Activated naive CD4-positive, alpha-beta T cell treated with anti-CD3 and anti-CD28 coated beads, Interleukin-2, amount 10 ng/mL, durations not matched to agents 7 days and 5 days (primary cell): ENCODE measurements around the gene TXNDC16.
"Not testable (repeated sequence)": the region's sequence is repeated elsewhere in the genome, so short reads cannot be mapped to it uniquely, and the experiment has no call there.

Experiments
- CTCF ChIA-PET: fragments of 350-600 bp; sonication (Branson Sonifier 250); formaldehyde crosslinking; loops from one replicate; lab custom pipeline; 2021; ENCODE audit warnings: antibody characterized with exemption; lab: Charles Lee
- DNase-seq: peaks from one replicate; pipeline ENCODE4 v3.0.0-alpha.2; 2020
- H3K27ac Mint-ChIP-seq: one replicate; pipeline ENCODE4 v1.8.0; 2021; ENCODE audit warnings: mild to moderate bottlenecking, moderate library complexity, mixed read lengths
- H3K27me3 Mint-ChIP-seq: one replicate; pipeline ENCODE4 v1.8.0; 2021; ENCODE audit warnings: mild to moderate bottlenecking, mixed read lengths
- H3K36me3 Mint-ChIP-seq: one replicate; pipeline ENCODE4 v1.8.0; 2021; ENCODE audit warnings: mixed read lengths
- H3K4me1 Mint-ChIP-seq: one replicate; pipeline ENCODE4 v1.8.0; 2021; ENCODE audit warnings: mixed read lengths
- H3K4me3 Mint-ChIP-seq: one replicate; pipeline ENCODE4 v1.8.0; 2021; ENCODE audit warnings: mild to moderate bottlenecking, moderate library complexity, mixed read lengths
- H3K9me3 Mint-ChIP-seq: one replicate; pipeline ENCODE4 v1.8.0; 2021; ENCODE audit warnings: mixed read lengths

Gene TXNDC16

DNA sequence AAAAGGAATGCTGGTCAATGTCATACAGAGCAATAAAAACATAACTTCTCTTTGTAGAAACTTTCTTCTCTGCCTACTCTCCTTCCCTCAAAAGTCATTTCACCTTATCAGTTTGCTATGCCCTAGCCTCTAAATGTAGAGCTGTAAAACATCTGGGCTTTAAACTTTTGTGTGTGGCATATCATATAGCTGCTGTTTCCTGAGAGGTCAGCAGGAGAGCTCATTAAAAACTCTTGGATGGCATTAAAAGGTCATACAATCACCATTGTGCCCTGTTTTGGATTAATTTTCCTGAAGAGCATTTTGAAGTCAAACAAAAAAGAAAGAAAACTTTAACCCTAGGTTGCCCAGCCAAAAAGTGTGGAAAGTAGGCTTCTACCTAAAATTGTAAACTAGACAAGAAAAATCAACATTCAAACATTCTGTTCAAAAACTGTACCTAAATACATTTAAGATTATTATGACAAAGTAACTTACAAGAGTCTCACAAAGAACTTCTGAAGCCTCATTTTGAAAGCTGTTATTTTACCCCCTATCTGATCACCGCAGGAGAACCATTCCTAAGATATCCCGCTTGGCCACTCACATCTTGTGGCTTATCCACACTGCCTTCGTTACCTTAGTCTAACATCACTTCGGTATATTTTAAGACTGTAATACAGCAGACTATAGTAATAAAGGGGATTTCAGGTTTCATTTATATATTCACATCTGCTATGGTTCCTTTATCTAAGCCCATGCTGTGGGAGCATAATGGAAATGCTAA is 38.1 kb downstream of the TXNDC16 start:
- DNase-seq: no peak
- Mint-ChIP-seq H3K36me3 (peaks cover 4% of the 10 kb centered on the region), H3K27me3 (no peaks in the 10 kb centered on the region), H3K4me3 (no peak overlapping the region), H3K4me1 (no peaks in the 10 kb centered on the region), H3K27ac (no peak overlapping the region), H3K9me3 (no peaks in the 10 kb centered on the region)
- CTCF ChIA-PET: no interaction called here

DNA sequence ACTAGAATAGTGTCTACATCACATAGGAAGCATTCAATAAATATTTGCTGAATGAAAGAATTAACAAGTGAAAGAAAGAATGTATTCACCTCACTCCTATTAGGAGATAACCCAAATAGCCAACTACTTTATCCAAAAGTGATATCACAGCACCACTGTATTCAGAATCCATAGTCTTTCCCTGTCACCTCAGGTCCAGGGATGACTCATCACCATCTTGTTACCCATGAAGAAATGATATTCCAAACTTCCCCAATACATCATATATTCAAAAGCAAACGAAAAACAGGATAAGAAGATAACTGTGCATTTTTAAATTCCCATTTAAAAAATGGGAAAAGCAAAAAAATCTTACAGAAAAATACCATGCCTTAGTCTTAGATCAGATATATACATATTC is 39.1 kb downstream of the TXNDC16 start:
- peaks cover 12% of the 10 kb centered on the region for H3K36me3 Mint-ChIP-seq
- H3K4me3 Mint-ChIP-seq: no peak overlapping the region
- no peak for DNase-seq
- H3K27ac Mint-ChIP-seq: no peak overlapping the region
- H3K9me3 Mint-ChIP-seq: peaks cover under 1% of the 10 kb centered on the region
- H3K4me1 Mint-ChIP-seq: no peaks in the 10 kb centered on the region
- H3K27me3 Mint-ChIP-seq: no peaks in the 10 kb centered on the region
- CTCF ChIA-PET: no interaction called here

DNA sequence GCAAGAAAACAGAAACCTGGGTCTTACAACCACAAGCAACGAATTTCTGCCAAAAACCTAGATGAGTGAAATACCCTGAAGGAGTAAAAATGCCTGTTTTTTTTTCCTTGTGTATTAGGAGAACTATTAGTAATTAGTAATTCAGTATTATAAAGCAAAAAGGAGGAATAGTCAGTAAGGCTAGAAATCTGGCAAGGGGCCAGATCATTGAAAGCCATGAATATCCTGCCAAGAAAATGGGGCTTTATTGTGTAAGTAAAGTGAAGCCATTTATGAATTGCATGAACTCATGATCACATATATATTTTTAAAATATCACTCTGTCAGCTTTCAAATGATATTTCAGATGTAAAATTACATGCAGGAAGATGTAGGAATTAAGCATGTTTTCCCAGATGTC is 57.9 kb downstream of the TXNDC16 start:
- no peak overlapping the region for H3K4me3 Mint-ChIP-seq

DNA sequence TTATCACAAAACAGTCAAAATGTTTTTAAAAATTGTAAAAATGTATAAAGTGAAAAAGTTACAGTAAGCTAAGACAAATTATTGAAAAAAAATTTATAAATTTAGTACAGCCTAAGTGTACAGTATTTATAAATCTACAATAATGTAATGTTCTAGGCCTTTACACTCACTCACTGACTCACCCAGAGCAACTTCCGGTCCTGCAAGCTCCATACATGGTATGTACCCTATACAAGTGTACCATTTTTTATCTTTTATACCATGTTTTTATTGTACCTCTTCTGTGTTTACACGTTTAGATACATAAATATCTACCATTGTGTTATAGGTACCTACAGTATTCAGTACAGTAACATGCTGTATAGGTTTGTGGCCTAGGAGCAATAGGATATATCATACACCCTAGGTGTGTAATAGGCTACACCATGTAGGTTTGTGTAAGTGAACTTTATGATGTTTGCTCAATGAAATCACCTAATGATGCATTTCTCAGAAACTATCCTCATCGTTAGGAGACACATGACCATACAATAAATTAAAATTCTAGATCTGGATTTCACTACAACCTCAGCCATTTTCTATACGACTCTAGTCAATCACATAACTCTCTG is 66.8 kb downstream of the TXNDC16 start:
- CTCF ChIA-PET: no interaction called here
- Mint-ChIP-seq H3K27me3 (no peaks in the 10 kb centered on the region), H3K4me3 (no peak overlapping the region), H3K9me3 (no peaks in the 10 kb centered on the region), H3K4me1 (peaks cover 12% of the 10 kb centered on the region), H3K27ac (no peak overlapping the region), H3K36me3 (peaks cover 31% of the 10 kb centered on the region)
- no peak for DNase-seq

More for the DNA sequence above, 57.9 kb downstream of the TXNDC16 start:
- CTCF ChIA-PET: no interaction called here
- H3K27ac Mint-ChIP-seq: no peak overlapping the region
- H3K4me1 Mint-ChIP-seq: no peaks in the 10 kb centered on the region
- peaks cover 49% of the 10 kb centered on the region for H3K36me3 Mint-ChIP-seq
- DNase-seq: no peak
- peaks cover 13% of the 10 kb centered on the region for H3K9me3 Mint-ChIP-seq
- H3K27me3 Mint-ChIP-seq: no peaks in the 10 kb centered on the region

DNA sequence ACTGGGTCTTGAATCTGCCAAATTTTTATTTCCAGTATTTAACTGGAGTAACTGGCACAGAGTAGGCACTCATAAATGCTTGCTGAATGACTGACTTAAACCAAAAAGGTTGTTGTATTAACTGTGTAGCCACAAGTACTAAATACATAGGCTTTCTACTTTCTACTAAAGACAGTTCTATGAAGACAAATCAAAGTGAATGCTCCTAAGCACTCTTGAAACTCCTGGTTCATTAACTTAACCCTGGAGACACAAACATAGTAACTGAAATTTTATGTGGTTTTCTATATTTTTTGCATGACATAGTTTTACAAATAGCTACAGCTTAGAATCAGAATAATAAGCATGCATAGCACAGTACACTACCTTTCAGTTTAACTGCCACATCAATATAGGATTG is 70.4 kb downstream of the TXNDC16 start:
- peaks cover 30% of the 10 kb centered on the region for H3K4me1 Mint-ChIP-seq
- CTCF ChIA-PET: no interaction called here
- no peak overlapping the region for H3K4me3 Mint-ChIP-seq
- H3K36me3 Mint-ChIP-seq: peaks cover 56% of the 10 kb centered on the region
- no peak overlapping the region for H3K27ac Mint-ChIP-seq
- peaks cover 7% of the 10 kb centered on the region for H3K9me3 Mint-ChIP-seq
- no peak for DNase-seq
- H3K27me3 Mint-ChIP-seq: no peaks in the 10 kb centered on the region

DNA sequence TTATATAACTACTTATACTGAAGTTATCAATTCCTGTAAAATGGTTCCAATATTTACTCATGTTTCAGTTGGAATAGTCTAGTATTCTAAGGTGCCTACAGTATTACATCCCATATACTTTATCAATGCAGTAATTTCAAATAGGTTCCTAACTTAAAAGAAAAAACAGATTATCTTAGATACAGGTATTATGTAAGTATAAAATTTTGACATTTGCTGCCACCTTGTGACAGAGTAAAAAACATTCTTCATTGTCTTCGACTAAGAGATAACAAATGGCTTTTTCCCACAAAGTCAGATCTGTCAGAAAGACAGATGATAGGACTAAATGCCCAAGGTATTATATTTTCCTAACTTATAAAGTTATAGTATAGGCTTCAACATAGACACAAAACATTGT is 78.7 kb downstream of the TXNDC16 start:
- Mint-ChIP-seq H3K36me3 (peaks cover 58% of the 10 kb centered on the region), H3K4me1 (peaks cover 42% of the 10 kb centered on the region), H3K4me3 (no peak overlapping the region), H3K27ac (no peak overlapping the region), H3K27me3 (no peaks in the 10 kb centered on the region), H3K9me3 (peaks cover 16% of the 10 kb centered on the region)
- no peak for DNase-seq
- CTCF ChIA-PET: interaction anchor here (0.7 to 0.8 kb wide), 2 partner anchors 173 to 478 kb away, joined by 3 to 4 read pairs; no protein-coding TSS in a partner anchor

DNA sequence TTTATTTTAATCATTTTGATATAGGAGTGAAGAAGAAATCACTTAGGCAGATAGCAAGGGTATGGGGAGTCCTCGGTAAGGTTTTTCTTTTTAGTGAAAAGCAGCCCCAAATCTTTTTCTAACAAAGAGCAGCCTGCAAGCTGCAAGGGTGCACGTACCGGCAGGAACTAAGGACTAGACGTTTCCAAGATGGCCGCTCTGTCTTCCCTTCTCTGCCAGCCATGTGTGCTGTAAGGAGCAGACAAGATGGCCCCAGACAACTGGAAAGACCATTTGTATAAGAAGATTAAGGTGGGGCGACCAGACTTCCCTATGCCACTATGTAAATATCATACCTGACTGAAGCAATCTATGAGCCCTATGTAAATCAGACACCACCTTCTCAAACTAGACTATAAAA is 79.6 kb downstream of the TXNDC16 start:
- Mint-ChIP-seq H3K4me1 (peaks cover 39% of the 10 kb centered on the region), H3K27me3 (no peaks in the 10 kb centered on the region), H3K9me3 (peaks cover 16% of the 10 kb centered on the region), H3K4me3 (no peak overlapping the region), H3K36me3 (peaks cover 51% of the 10 kb centered on the region), H3K27ac (no peak overlapping the region)
- no peak for DNase-seq
- CTCF ChIA-PET: interaction anchor here (0.7 to 0.8 kb wide), 2 partner anchors 172 to 477 kb away, joined by 3 to 4 read pairs; no protein-coding TSS in a partner anchor

DNA sequence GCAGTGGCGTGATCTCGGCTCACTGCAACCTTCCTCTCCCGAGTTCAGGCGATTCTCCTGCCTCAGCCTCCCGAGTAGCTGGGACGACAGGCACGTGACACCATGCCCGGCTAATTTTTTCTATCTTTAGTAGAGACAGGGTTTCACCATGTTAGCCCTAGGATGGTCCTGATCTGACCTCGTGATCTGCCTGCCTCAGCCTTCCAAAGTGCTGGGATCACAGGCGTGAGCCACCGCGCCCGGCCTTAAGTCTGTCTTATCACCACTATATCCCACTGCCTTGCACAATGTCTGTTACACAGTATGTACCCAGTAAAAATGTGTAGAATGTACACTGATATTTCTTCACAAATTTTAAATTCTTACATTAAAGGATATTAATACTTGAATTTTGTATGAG is 80.1 kb downstream of the TXNDC16 start:
- H3K4me3 Mint-ChIP-seq, CTCF ChIA-PET, DNase-seq, H3K27me3 Mint-ChIP-seq, H3K27ac Mint-ChIP-seq: not testable (repeated sequence)
- peaks cover 39% of the 10 kb centered on the region for H3K4me1 Mint-ChIP-seq
- peaks cover 50% of the 10 kb centered on the region for H3K36me3 Mint-ChIP-seq
- peaks cover 13% of the 10 kb centered on the region for H3K9me3 Mint-ChIP-seq

DNA sequence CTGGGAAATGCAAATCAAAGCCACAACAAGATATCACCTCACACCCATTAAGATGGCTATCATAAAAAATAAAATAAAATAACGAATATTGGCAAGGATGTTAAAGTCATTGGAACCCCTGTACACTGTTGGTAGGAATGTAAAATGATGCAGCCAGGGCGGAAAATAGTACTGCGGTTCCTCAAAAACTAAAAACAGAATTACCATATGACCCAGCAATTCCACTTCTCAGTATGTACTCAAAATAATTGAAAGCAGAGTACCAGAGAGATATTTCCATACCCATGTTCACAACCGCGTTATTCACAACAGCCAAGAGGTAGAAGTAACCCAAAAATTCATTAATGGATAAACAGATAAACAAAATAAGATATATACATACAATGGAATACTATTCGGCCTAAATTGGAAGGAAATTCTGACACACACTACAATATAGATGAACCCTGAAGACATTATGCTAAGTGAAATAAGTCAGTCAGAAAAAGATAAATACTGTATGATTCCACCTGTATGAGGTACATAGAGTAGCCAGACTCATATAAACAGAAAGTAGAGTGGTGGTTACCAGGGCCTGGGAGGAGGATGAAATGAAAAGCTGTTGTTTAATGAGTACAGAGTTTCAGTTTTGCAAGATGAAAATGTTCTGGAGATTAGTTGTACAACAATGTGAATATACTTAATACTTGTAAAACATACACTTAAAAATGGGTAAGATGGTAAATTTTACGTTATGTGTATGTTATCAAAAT is 84.6 kb downstream of the TXNDC16 start:
- Mint-ChIP-seq H3K27me3 (no peaks in the 10 kb centered on the region), H3K27ac (peak overlapping the region; percentile 2), H3K4me3 (no peak overlapping the region), H3K4me1 (peaks cover 37% of the 10 kb centered on the region), H3K36me3 (peaks cover 29% of the 10 kb centered on the region), H3K9me3 (no peaks in the 10 kb centered on the region)
- CTCF ChIA-PET: interaction anchor here (1.4 kb wide), 1 partner anchor 167 kb away, joined by 4 read pairs; no protein-coding TSS in a partner anchor
- peak; percentile 36 for DNase-seq

DNA sequence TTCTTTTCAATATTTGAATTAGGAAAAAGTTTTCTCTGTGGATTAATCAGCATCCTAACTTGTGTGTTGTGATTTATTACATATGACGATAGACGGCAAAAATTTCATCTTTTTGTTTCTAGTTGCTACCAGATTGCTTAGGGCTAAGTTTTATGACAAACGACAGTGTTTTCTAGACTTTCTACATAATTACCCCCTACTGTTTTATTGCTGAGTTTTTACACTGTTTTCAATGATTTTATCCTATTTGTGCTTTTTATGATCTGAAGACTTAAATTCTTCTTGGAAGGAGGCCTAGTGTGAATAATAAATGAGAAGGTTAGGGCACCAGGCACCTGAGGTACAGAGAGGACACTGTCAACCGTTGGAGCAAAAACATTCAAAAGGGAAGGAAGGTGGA is 88.1 kb downstream of the TXNDC16 start:
- no peaks in the 10 kb centered on the region for H3K27me3 Mint-ChIP-seq
- CTCF ChIA-PET: interaction anchor here (1.0 kb wide), 1 partner anchor 164 kb away, joined by 4 read pairs; no protein-coding TSS in a partner anchor
- H3K4me3 Mint-ChIP-seq: no peak overlapping the region
- DNase-seq: no peak
- H3K27ac Mint-ChIP-seq: no peak overlapping the region
- H3K36me3 Mint-ChIP-seq: peaks cover 40% of the 10 kb centered on the region
- peaks cover 8% of the 10 kb centered on the region for H3K9me3 Mint-ChIP-seq
- peaks cover 29% of the 10 kb centered on the region for H3K4me1 Mint-ChIP-seq

DNA sequence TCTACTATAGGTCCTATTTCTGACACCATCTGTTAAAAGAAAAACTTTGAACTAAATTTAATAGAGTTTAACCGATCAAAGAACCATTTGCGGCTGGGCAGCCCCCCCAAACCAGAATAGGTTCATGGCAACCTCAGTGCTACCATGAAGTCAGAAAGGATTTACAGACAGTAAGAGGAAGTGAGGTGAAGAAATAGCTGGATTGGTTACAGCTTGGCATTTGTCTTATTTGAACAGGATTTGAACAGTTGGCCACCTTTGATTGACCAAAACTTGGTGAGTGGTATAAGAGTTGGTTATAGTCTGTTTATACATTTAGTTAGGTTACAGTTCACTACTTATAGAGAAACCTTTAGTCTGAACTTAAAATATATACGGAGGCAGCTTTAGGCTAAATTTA is 88.9 kb downstream of the TXNDC16 start:
- peaks cover 24% of the 10 kb centered on the region for H3K4me1 Mint-ChIP-seq
- H3K27me3 Mint-ChIP-seq: no peaks in the 10 kb centered on the region
- DNase-seq: no peak
- CTCF ChIA-PET: interaction anchor here (1.0 kb wide), 1 partner anchor 163 kb away, joined by 4 read pairs; no protein-coding TSS in a partner anchor
- peaks cover 39% of the 10 kb centered on the region for H3K36me3 Mint-ChIP-seq
- no peak overlapping the region for H3K4me3 Mint-ChIP-seq
- no peak overlapping the region for H3K27ac Mint-ChIP-seq
- H3K9me3 Mint-ChIP-seq: peaks cover 8% of the 10 kb centered on the region

DNA sequence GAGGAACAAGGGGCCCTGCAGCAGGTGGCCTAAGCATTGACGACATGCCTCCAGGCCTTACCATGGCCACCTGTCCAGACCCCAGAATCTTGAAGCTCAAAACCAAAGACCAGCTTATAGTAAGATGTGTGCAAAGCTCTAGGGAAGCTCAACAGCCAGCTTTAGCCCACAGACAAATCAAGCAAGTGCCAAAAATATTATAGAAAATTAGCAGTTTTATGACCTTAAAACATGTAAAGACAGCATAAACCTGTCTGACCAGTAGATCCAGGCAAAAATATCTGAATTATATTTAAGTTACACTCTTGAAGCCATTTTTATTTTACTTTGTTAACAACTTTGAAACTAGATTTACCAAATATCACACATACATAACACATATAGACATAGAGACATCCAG is 90.6 kb downstream of the TXNDC16 start:
- CTCF ChIA-PET: interaction anchor here (1.0 kb wide), 1 partner anchor 162 kb away, joined by 5 read pairs; no protein-coding TSS in a partner anchor
- H3K36me3 Mint-ChIP-seq: peaks cover 46% of the 10 kb centered on the region

DNA sequence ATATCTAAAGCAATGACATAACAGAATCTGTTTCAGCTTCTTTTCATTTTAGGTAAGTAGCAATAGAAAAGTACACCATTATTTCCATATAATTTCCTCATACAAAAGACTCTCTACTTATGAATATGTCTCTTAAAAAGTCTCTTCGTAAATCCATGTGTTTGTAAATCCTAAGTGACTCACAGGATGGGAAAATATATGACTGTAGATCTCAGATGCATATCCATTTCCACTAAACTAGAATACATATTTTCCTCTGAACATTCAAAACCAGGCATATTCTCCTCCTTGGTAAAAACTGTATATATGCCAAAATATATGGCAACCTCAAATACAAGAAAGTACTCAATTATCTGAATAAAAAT is 93.6 kb downstream of the TXNDC16 start:
- Mint-ChIP-seq H3K4me3 (no peak overlapping the region), H3K4me1 (peaks cover 7% of the 10 kb centered on the region), H3K27me3 (no peaks in the 10 kb centered on the region), H3K9me3 (peaks cover 8% of the 10 kb centered on the region), H3K27ac (no peak overlapping the region), H3K36me3 (peaks cover 62% of the 10 kb centered on the region)
- CTCF ChIA-PET: interaction anchor here (1.4 kb wide), 1 partner anchor 14 kb away, joined by 3 read pairs; no protein-coding TSS in a partner anchor
- no peak for DNase-seq

More for the DNA sequence above, 90.6 kb downstream of the TXNDC16 start:
- no peaks in the 10 kb centered on the region for H3K27me3 Mint-ChIP-seq
- no peak for DNase-seq
- no peak overlapping the region for H3K27ac Mint-ChIP-seq
- peaks cover 8% of the 10 kb centered on the region for H3K9me3 Mint-ChIP-seq
- H3K4me3 Mint-ChIP-seq: no peak overlapping the region
- H3K4me1 Mint-ChIP-seq: peaks cover 17% of the 10 kb centered on the region

DNA sequence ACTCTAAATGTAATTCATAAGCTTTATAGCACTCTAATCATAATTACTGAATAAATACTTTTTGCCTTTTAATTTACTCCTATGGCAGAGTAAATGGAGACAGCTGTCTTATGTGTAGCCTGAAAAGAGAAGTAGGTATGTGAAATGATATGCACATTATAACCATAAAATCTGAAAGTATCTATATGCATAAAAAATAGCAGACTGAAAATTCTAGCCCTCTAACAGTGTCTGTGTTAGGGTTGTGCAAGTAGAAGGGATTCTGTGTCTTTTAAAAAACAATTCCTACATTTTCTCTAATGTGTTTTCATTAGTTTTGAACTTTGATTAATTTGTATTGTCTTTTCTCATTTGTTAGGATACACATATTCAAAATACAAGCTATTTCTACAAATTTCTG is 94.9 kb downstream of the TXNDC16 start:
- H3K27ac Mint-ChIP-seq: no peak overlapping the region
- H3K36me3 Mint-ChIP-seq: peaks cover 67% of the 10 kb centered on the region
- H3K9me3 Mint-ChIP-seq: peaks cover 8% of the 10 kb centered on the region
- CTCF ChIA-PET: interaction anchor here (1.4 kb wide), 1 partner anchor 13 kb away, joined by 3 read pairs; no protein-coding TSS in a partner anchor
- no peak for DNase-seq
- H3K27me3 Mint-ChIP-seq: no peaks in the 10 kb centered on the region
- H3K4me3 Mint-ChIP-seq: no peak overlapping the region
- peaks cover 7% of the 10 kb centered on the region for H3K4me1 Mint-ChIP-seq
